Activated naive CD4-positive, alpha-beta T cell treated with anti-CD3 and anti-CD28 coated beads, Interleukin-2, amount 10 ng/mL, durations not matched to agents 5 hours and 36 hours (primary cell): ENCODE data around the gene IZUMO1. TPM values are rescaled to one million over a fixed set of nuclear protein-coding genes. Genes with fewer than 3 reads are reported as not detected.

ENCODE experiments used
- total RNA-seq, 2 experiments: library from RNA; stranded (reverse); gene quantifications; one replicate each; pipeline ENCODE4 v1.2.3, GENCODE V29; 2021

The IZUMO1 gene
- not detected for total RNA-seq

GRCh38 chr19:48746738-48747575 is at the start of gene IZUMO1:
Gene IZUMO1 (minus strand): TSS chr19:48746909. CDS start chr19:48745859, 1,050 bp downstream.

GRCh38 chr19:48755084-48755641 is 8.5 kb upstream of the IZUMO1 start, which contains the start of gene FGF21:
Gene FGF21 (plus strand): TSS chr19:48755524. CDS start chr19:48756237, 713 bp downstream.

GRCh38 chr19:48752496-48753365 is 6.0 kb upstream of the IZUMO1 start, which contains the start of gene FUT1:
Gene FUT1 (minus strand): TSS chr19:48752641. CDS start chr19:48751281, 1,360 bp downstream.

GRCh38 chr19:48740164-48740972 is 6.3 kb downstream of the IZUMO1 start, which contains the start of gene RASIP1:
Gene RASIP1 (minus strand): TSS chr19:48740610. CDS start chr19:48740282, 328 bp downstream.

GRCh38 chr19:48719263-48720171 is 27.2 kb downstream of the IZUMO1 start, which contains the start of gene MAMSTR:
Gene MAMSTR (minus strand): TSS chr19:48719725. CDS start chr19:48719031, 694 bp downstream.

DNA sequence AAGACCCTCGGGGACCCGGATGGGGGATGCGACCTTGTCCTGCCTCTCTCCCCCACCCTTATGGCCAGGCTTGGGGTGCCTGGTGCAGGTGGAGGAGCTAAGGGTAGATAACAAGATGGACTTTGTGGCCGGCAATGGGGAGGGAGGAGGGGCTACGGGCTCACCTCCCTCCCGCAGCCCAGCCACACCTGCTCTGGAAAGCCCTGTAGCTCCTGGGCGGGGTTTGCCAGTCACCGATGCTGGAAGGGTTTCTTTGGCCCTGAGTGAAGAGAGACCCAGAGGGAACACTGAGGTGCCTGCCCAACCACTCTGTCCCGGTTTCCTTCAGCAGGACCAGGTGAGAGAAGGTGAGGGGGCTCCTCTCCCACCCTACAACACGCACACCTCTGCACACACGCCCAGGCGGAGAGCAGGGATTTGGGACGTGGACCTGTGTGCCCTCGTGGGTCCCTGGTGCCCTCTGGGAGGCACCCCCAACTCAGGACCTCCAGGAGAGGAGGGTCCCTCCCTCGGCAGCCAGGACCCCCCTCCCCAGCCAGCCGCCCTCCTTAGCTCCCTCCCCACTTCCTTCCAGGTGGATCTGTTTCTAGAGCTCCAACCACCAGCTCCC is 50.9 kb downstream of the IZUMO1 start, which contains the start of gene FUT2:
Gene FUT2 (plus strand): TSS at position 229 of the 610 bp plus-strand sequence. CDS start 6,986 bp downstream, outside the sequence.

Other genes with a start within 250 kb of the IZUMO1 start
- 1 to 10 TPM; 5.7 to 7.5 TPM for gene LMTK3, start 235.1 kb downstream of the IZUMO1 start, total RNA-seq
- gene SULT2B1, start 194.7 kb downstream of the IZUMO1 start, total RNA-seq, result under 1 TPM in 1 of 2 experiments, not detected in 1; 0.17 TPM
- gene SPACA4, start 140.2 kb downstream of the IZUMO1 start, total RNA-seq, result not detected
- gene FAM83E, start 131.8 kb downstream of the IZUMO1 start, total RNA-seq, result 1 to 10 TPM; 1.2 to 2.1 TPM
- 1,000 to 10,000 TPM; 2,122 to 2,183 TPM for gene RPL18, start 127.7 kb downstream of the IZUMO1 start, total RNA-seq
- 10 to 100 TPM; 26.6 to 30.6 TPM for gene SPHK2, start 127.4 kb downstream of the IZUMO1 start, total RNA-seq
- gene DBP, start 109.5 kb downstream of the IZUMO1 start, total RNA-seq, result 10 to 100 TPM; 25.8 to 27.4 TPM
- gene CA11, start 100.7 kb downstream of the IZUMO1 start, total RNA-seq, result 10 to 100 TPM; 10.7 to 11.5 TPM
- gene NTN5, start 73.9 kb downstream of the IZUMO1 start, total RNA-seq, result 1 to 10 TPM; 1.2 to 1.3 TPM
- not detected for gene FUT2, start 50.9 kb downstream of the IZUMO1 start, total RNA-seq
- gene MAMSTR, start 27.2 kb downstream of the IZUMO1 start, total RNA-seq, result 1 to 10 TPM; 1.1 to 1.4 TPM
- gene RASIP1, start 6.3 kb downstream of the IZUMO1 start, total RNA-seq, result under 1 TPM; 0.14 to 0.15 TPM
- under 1 TPM; 0.12 to 0.28 TPM for gene FUT1, start 5.7 kb upstream of the IZUMO1 start, total RNA-seq
- not detected for gene FGF21, start 8.6 kb upstream of the IZUMO1 start, total RNA-seq
- 10 to 100 TPM; 38.5 to 41.2 TPM for gene BCAT2, start 64.1 kb upstream of the IZUMO1 start, total RNA-seq
- gene HSD17B14, start 89.6 kb upstream of the IZUMO1 start, total RNA-seq, result under 1 TPM; 0.35 to 0.82 TPM
- 1 to 10 TPM; 6.8 to 8.0 TPM for gene PLEKHA4, start 121.7 kb upstream of the IZUMO1 start, total RNA-seq
- gene PPP1R15A, start 125.5 kb upstream of the IZUMO1 start, total RNA-seq, result 10 to 100 TPM; 50.9 to 56.1 TPM
- gene TULP2, start 151.8 kb upstream of the IZUMO1 start, total RNA-seq, result not detected
- 100 to 1,000 TPM; 276 to 287 TPM for gene NUCB1, start 153.4 kb upstream of the IZUMO1 start, total RNA-seq
- 1 to 10 TPM; 1.8 to 2.1 TPM for gene DHDH, start 186.8 kb upstream of the IZUMO1 start, total RNA-seq
- gene BAX, start 208.0 kb upstream of the IZUMO1 start, total RNA-seq, result 100 to 1,000 TPM; 271 to 293 TPM
- 100 to 1,000 TPM; 799 to 840 TPM for gene FTL, start 218.4 kb upstream of the IZUMO1 start, total RNA-seq
- gene GYS1, start 246.4 kb upstream of the IZUMO1 start, total RNA-seq, result 10 to 100 TPM; 55.7 to 58.7 TPM
- gene RUVBL2, start 247.0 kb upstream of the IZUMO1 start, total RNA-seq, result 10 to 100 TPM; 58.4 to 59.0 TPM